GM12891 (cell line): ENCODE results near the gene EFCAB12.

ENCODE experiments used
- DNase-seq: peaks from one replicate; pipeline ENCODE4 v3.0.0; 2011; ENCODE audit warnings: low spot score; ENCODE audit not compliant: insufficient read length
- FAIRE-seq: peaks from 2 replicates; lab custom pipeline; 2011; peaks lifted over from hg19 to GRCh38; lab: Jason Lieb, UNC
- PAX5 ChIP-seq: IDR thresholded peaks from 2 replicates; pipeline ENCODE4 v1.6.1; 2011; ENCODE audit warnings: low read length, moderate library complexity, mild to moderate bottlenecking; ENCODE audit not compliant: insufficient read depth, severe bottlenecking
- POLR2A ChIP-seq: IDR thresholded peaks from 2 replicates; pipeline ENCODE4 v1.6.1; 2011; ENCODE audit warnings: low read depth, low read length, control low read depth
- POLR2AphosphoS5 ChIP-seq: IDR thresholded peaks from 2 replicates; pipeline ENCODE4 v1.6.1; 2011; ENCODE audit warnings: low read depth, low read length, control low read depth
- POU2F2 ChIP-seq: IDR thresholded peaks from 2 replicates; pipeline ENCODE4 v1.6.1; 2011; ENCODE audit warnings: low read depth, mild to moderate bottlenecking, control low read depth, low read length, moderate library complexity
- SPI1 ChIP-seq: IDR thresholded peaks from 2 replicates; pipeline ENCODE4 v1.6.1; 2011; ENCODE audit warnings: low read depth, low read length, control low read depth
- TAF1 ChIP-seq: IDR thresholded peaks from 2 replicates; pipeline ENCODE4 v1.6.1; 2011; ENCODE audit warnings: low read depth, low read length, control low read depth

EFCAB12 gene

GRCh38 chr3:129424185-129424841 is 4.1 kb downstream of the EFCAB12 start:
- FAIRE-seq (peak; percentile 77), DNase-seq (no peak)
- TF ChIP-seq SPI1 (peak; percentile 96), TAF1 (no peak), POLR2A (no peak), POU2F2 (no peak)

DNA sequence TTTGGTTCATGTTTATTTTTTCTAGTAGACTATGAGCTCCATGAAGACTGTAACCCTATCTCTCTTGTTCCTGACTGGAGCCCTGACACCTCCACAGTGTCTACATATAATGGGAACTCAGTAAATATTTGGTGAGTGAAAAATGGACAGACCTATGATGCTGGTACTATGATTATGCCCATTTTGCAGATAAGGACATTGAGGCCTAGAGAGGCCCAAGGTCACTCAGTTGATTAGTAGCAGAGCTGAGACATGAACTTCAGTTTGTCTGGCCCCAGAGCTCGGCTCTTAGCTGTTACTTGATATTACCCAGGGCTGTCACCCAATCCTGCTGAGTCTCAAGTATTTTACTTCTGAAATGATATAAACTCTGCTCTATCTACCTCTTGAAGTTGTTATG is 5.5 kb downstream of the EFCAB12 start:
- no peak for DNase-seq
- FAIRE-seq, result no peak
- no peak for TF ChIP-seq POU2F2
- TF ChIP-seq SPI1, result no peak
- no peak for TF ChIP-seq PAX5
- TF ChIP-seq POLR2A, result no peak
- TF ChIP-seq TAF1, result no peak
- no peak for TF ChIP-seq POLR2AphosphoS5

- no peak for DNase-seq
- TF ChIP-seq POLR2AphosphoS5, result no peak
- TF ChIP-seq SPI1, result no peak
- TF ChIP-seq PAX5, result no peak
- TF ChIP-seq POU2F2, result no peak
- no peak for TF ChIP-seq POLR2A
- no peak for TF ChIP-seq TAF1
Observed at GRCh38 chr3:129421988-129422745, 6.3 kb downstream of the EFCAB12 start.

DNA sequence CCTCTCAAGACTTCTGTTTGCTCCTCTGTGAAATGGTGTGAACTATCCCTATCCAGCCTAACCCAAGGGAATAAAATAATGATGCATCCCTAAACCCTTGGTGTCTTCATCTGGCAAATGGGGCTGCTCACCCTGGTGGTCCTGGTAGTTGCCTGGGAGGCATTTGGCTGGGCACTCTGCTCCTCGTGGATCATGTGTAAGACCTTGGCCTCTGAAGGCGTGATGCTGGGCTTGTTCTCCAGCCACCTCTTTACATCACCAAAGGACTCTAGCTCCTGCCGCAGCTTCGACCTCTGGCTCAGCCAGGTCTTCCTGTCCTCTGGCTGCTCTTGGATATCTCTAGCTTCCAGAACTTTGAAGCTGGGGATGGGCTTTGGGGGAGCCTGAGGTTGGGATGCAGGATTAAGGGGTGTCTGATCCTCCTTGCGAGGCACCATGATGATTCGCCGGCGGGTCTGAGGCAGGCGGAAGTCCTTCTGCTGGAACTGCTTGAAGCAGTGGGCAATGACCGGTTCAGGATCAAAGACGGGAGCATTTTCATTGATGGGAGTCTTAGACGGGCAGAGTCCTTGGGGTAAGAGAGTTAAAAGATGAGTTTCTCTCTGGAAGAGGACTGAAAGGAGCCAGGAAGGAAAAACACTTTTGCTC is 7.1 kb downstream of the EFCAB12 start:
- FAIRE-seq, result no peak
- TF ChIP-seq PAX5 (no peak), SPI1 (no peak), POLR2AphosphoS5 (no peak), POU2F2 (no peak), POLR2A (no peak), TAF1 (no peak)
- DNase-seq, result no peak

More at GRCh38 chr3:129421988-129422745, 6.3 kb downstream of the EFCAB12 start:
- no peak for FAIRE-seq

DNA sequence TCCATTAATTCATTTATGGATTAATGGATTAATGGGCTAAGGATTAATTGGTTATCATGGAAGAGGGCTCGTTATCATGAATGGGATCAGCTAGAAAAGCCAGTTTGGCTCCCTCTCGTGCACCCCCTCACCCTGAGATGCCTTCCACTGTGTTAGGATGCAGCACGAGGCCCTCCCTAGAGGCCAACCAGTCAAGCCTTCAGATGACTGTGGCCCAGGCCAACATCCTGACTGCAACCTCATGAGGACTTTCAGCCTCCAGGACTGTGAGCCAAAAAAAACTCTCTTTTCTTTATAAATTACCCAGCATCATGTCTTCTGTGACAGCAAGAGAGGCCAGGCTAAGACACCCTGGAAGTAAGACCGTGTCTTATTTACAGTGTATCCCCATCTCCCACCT is 9.0 kb downstream of the EFCAB12 start:
- TF ChIP-seq POLR2AphosphoS5, result no peak
- TF ChIP-seq SPI1, result no peak
- no peak for TF ChIP-seq POU2F2
- no peak for TF ChIP-seq POLR2A
- FAIRE-seq (no peak), DNase-seq (no peak)

- no peak for FAIRE-seq
- DNase-seq, result no peak
- TF ChIP-seq TAF1 (no peak), SPI1 (no peak), POLR2AphosphoS5 (no peak), POU2F2 (no peak), POLR2A (no peak), PAX5 (no peak)
Observed at GRCh38 chr3:129418041-129418973, 10.1 kb downstream of the EFCAB12 start.

DNA sequence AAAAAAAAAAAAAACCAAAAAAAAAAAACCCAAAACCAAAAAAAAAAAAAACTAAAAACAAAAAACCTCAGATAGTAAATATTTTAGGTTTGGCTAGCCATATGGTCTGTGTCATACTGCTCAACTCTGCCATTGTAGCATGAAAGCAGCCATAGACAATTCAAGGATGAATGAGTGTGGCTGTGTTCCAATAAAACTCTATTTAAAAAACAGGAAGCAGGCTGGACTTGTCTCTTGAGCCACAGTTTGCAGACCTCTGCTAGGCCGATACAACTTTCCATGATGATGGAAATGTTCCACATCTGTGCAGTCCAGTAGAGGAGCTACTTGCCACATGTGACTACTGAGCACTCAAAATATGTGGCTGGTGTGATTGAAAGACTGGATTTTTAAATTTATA is 11.1 kb downstream of the EFCAB12 start:
- no peak for FAIRE-seq
- DNase-seq, result no peak

GRCh38 chr3:129416415-129416814 is 12.0 kb downstream of the EFCAB12 start:
- FAIRE-seq, result no peak
- no peak for DNase-seq
- TF ChIP-seq PAX5 (no peak), SPI1 (no peak), POLR2A (no peak)

More for the DNA sequence above, 11.1 kb downstream of the EFCAB12 start:
- no peak for TF ChIP-seq PAX5
- no peak for TF ChIP-seq POLR2A
- no peak for TF ChIP-seq SPI1
- no peak for TF ChIP-seq TAF1
- TF ChIP-seq POLR2AphosphoS5, result no peak
- TF ChIP-seq POU2F2, result no peak

DNA sequence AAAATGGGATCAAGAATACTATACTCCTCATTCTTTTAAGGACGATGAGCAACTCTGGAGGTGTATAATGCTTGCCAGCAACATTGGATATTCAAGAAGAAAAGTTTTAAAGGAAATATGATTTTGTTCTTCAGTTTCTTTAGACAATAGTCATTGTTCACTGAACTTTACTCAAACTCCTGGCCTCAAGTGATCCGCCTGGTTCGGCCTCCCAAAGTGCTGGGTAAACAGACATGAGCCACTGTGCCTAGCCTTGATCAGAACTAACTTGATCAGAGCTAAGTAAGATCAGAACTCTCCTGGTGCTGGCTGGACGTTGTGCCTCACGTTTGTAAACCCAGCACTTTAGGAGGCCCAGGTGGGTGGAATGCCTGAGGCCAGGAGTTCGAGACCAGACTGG is 12.6 kb downstream of the EFCAB12 start:
- TF ChIP-seq POLR2AphosphoS5 (no peak), TAF1 (no peak), POLR2A (no peak), POU2F2 (no peak), SPI1 (no peak), PAX5 (no peak)
- FAIRE-seq (no peak), DNase-seq (no peak)
